IMR-90 (cell line): ENCODE measurements around the gene BCL2L12. TPM values are rescaled to one million over a fixed set of nuclear protein-coding genes. Genes with fewer than 3 reads are reported as not detected.

Experiments
- ATAC-seq: fragments of 200-7000 bp; cut with Tn5 transposase; 2 replicates; pipeline ENCODE4 v1.9.1; 2020; ENCODE audit warnings: low read depth, mild to moderate bottlenecking, moderate library complexity
- BruUV-seq: library from RNA; stranded (reverse); fragments of 400-500 nt; replicated peaks from 2 replicates; lab custom pipeline; 2021; lab: Mats Ljungman, UMichigan
- CTCF ChIA-PET: fragments of 300-600 bp; formaldehyde crosslinking; extraction: SDS; loops from one replicate; lab custom pipeline; 2021; ENCODE audit warnings: antibody characterized with exemption; lab: Yijun Ruan, JAX
- POLR2A ChIA-PET: fragments of 300-600 bp; sonication (Branson Sonifier 250); formaldehyde crosslinking; loops from one replicate; lab custom pipeline; 2022; ENCODE audit warnings: antibody characterized with exemption; ENCODE audit not compliant: unreplicated experiment; lab: Charles Lee
- DNase-seq: peaks from one replicate; pipeline ENCODE4 v3.0.0; 2013
- H2AFZ ChIP-seq: replicated peaks from 2 replicates; pipeline ENCODE3; 2013; ENCODE audit warnings: low read length, mild to moderate bottlenecking; ENCODE audit not compliant: poor library complexity
- H2AK5ac ChIP-seq: 2 replicates; pipeline ENCODE4 v1.6.1; 2013; ENCODE audit warnings: low read depth, low read length, inconsistent platforms
- H2AK9ac ChIP-seq: replicated peaks from 2 replicates; pipeline ENCODE3; 2013; ENCODE audit warnings: mild to moderate bottlenecking, low read depth, low read length, moderate library complexity; ENCODE audit not compliant: poor library complexity
- H2BK120ac ChIP-seq: 2 replicates; pipeline ENCODE4 v1.6.1; 2013; ENCODE audit warnings: low read depth, low read length, inconsistent platforms
- H2BK15ac ChIP-seq: 3 replicates; pipeline ENCODE4 v1.6.1; 2013; ENCODE audit warnings: low read depth, low read length, inconsistent platforms
- H2BK20ac ChIP-seq: 2 replicates; pipeline ENCODE4 v1.6.1; 2013; ENCODE audit warnings: low read depth, mild to moderate bottlenecking, inconsistent platforms, low read length, moderate library complexity
- H2BK5ac ChIP-seq: 2 replicates; pipeline ENCODE4 v1.6.1; 2013; ENCODE audit warnings: mild to moderate bottlenecking, low read depth, low read length, inconsistent platforms; ENCODE audit not compliant: poor library complexity, severe bottlenecking
- H3K14ac ChIP-seq: replicated peaks from 2 replicates; pipeline ENCODE4 v1.6.1; 2013; ENCODE audit warnings: low read depth, low read length, inconsistent platforms
- H3K18ac ChIP-seq: 2 replicates; pipeline ENCODE4 v1.6.1; 2013; ENCODE audit warnings: low read depth, low read length, control low read depth
- H3K23ac ChIP-seq: 2 replicates; pipeline ENCODE4 v1.6.1; 2013; ENCODE audit warnings: low read depth, low read length, inconsistent platforms
- H3K27ac ChIP-seq: 2 replicates; pipeline ENCODE4 v1.5.1; 2013; ENCODE audit warnings: mild to moderate bottlenecking, control low read depth, low read length; ENCODE audit not compliant: insufficient read depth
- H3K27me3 ChIP-seq: 2 replicates; pipeline ENCODE4 v1.6.1; 2013; ENCODE audit warnings: low read length; ENCODE audit not compliant: control insufficient read depth, insufficient read depth
- H3K36me3 ChIP-seq: 2 replicates; pipeline ENCODE4 v1.6.1; 2013; ENCODE audit warnings: low read length, mixed read lengths; ENCODE audit not compliant: control insufficient read depth, insufficient read depth
- H3K4ac ChIP-seq: 2 replicates; pipeline ENCODE4 v1.6.1; 2013; ENCODE audit warnings: low read depth, low read length, inconsistent platforms
- H3K4me1 ChIP-seq: 2 replicates; pipeline ENCODE4 v1.6.1; 2013; ENCODE audit warnings: low read length, mixed read lengths; ENCODE audit not compliant: control insufficient read depth, insufficient read depth
- H3K4me2 ChIP-seq: 2 replicates; pipeline ENCODE4 v1.6.1; 2013; ENCODE audit warnings: low read depth, mild to moderate bottlenecking, control low read depth, low read length, moderate library complexity
- H3K4me3 ChIP-seq: 2 replicates; pipeline ENCODE4 v1.5.1; 2013; ENCODE audit warnings: low read depth, mild to moderate bottlenecking, control low read depth, low read length, moderate library complexity; ENCODE audit not compliant: insufficient read depth
- H3K56ac ChIP-seq: 2 replicates; pipeline ENCODE4 v1.6.1; 2013; ENCODE audit warnings: low read length, inconsistent platforms; ENCODE audit not compliant: insufficient read depth; ENCODE audit errors: extremely low read depth
- H3K79me1 ChIP-seq, 2 experiments: 2 replicates each; pipeline ENCODE4 v1.6.1; 2013; ENCODE audit warnings: low read length in 2 of 2, inconsistent platforms in 1 of 2, low read depth in 1 of 2
- H3K9ac ChIP-seq: 2 replicates; pipeline ENCODE4 v1.6.1; 2013; ENCODE audit warnings: low read depth, low read length, control low read depth
- H3K9me1 ChIP-seq: 2 replicates; pipeline ENCODE4 v1.6.1; 2013; ENCODE audit warnings: low read length, inconsistent platforms; ENCODE audit not compliant: insufficient read depth
- H3K9me3 ChIP-seq: 2 replicates; pipeline ENCODE4 v1.6.1; 2013; ENCODE audit warnings: low read length; ENCODE audit not compliant: control insufficient read depth, insufficient read depth
- H4K20me1 ChIP-seq: 2 replicates; pipeline ENCODE4 v1.6.1; 2013; ENCODE audit warnings: low read length, inconsistent platforms; ENCODE audit not compliant: insufficient read depth
- H4K5ac ChIP-seq: 2 replicates; pipeline ENCODE4 v1.6.1; 2013; ENCODE audit warnings: mild to moderate bottlenecking, low read depth, low read length, control low read depth
- H4K8ac ChIP-seq, 2 experiments: 2 replicates each; pipeline ENCODE4 v1.6.1; 2013; ENCODE audit warnings: low read depth in 2 of 2, low read length in 2 of 2, control low read depth in 1 of 2, inconsistent platforms in 1 of 2
- H4K91ac ChIP-seq: 2 replicates; pipeline ENCODE4 v1.6.1; 2013; ENCODE audit warnings: low read depth, low read length, inconsistent platforms; ENCODE audit not compliant: insufficient read depth
- CEBPB ChIP-seq: IDR thresholded peaks from 2 replicates; pipeline ENCODE4 v1.6.1; 2012; ENCODE audit warnings: low read depth, low read length, improper control_type of control experiment
- CHD1 ChIP-seq: IDR thresholded peaks from 2 replicates; pipeline ENCODE4 v1.6.1; 2012; ENCODE audit warnings: low read depth, low read length, improper control_type of control experiment
- CTCF ChIP-seq: conservative IDR thresholded peaks from 2 replicates; pipeline ENCODE4 v1.5.1; 2012; ENCODE audit warnings: mild to moderate bottlenecking, low read depth, low read length, improper control_type of control experiment
- ELK1 ChIP-seq: fragments of 150-350 bp; IDR thresholded peaks from 2 replicates; pipeline ENCODE4 v1.6.1; 2016; ENCODE audit warnings: low read depth, mild to moderate bottlenecking, low read length, moderate library complexity, borderline replicate concordance
- FOS ChIP-seq: fragments of 150-350 bp; IDR thresholded peaks from 2 replicates; pipeline ENCODE4 v1.6.1; 2016; ENCODE audit warnings: low read depth, low read length
- MAFK ChIP-seq: IDR thresholded peaks from 2 replicates; pipeline ENCODE4 v1.6.1; 2012; ENCODE audit warnings: low read depth, low read length, improper control_type of control experiment
- MAZ ChIP-seq: IDR thresholded peaks from 2 replicates; pipeline ENCODE4 v1.6.1; 2012; ENCODE audit warnings: low read depth, mild to moderate bottlenecking, low read length, improper control_type of control experiment, moderate library complexity, borderline replicate concordance
- RAD21 ChIP-seq: IDR thresholded peaks from 2 replicates; pipeline ENCODE4 v1.6.1; 2012; ENCODE audit warnings: low read length, improper control_type of control experiment
- RCOR1 ChIP-seq: IDR thresholded peaks from 2 replicates; pipeline ENCODE4 v1.6.1; 2012; ENCODE audit warnings: mild to moderate bottlenecking, low read length, improper control_type of control experiment; ENCODE audit not compliant: insufficient replicate concordance
- USF2 ChIP-seq: fragments of 150-350 bp; IDR thresholded peaks from 2 replicates; pipeline ENCODE4 v1.6.1; 2017; ENCODE audit warnings: mild to moderate bottlenecking, antibody characterized with exemption, low read length, low read depth
- WGBS, 2 experiments: methylation state at CpG; one replicate each; pipeline versions ENCODE4 v1.1.5 to v1.1.7; 2013; ENCODE audit warnings: missing lambda C conversion rate in 2 of 2; ENCODE audit not compliant: insufficient read length in 1 of 2; ENCODE audit errors: extremely low coverage in 2 of 2; 5-methylcytosine and 5-hydroxymethylcytosine counted together
- dilution Hi-C: fragments of 300-500 bp; cut with HindIII; formaldehyde crosslinking; loops from one replicate; pipeline ENCODE4 v1.14.3; 2018; ENCODE audit warnings: low sequenced_read_pairs; ENCODE audit not compliant: unreplicated experiment
- in situ Hi-C: fragments of 300-500 bp; cut with MboI; formaldehyde crosslinking; loops from 3 replicates; pipeline ENCODE4 v1.14.3; 2019; ENCODE audit warnings: low sequenced_read_pairs, inconsistent platforms, mixed read lengths
- intact Hi-C: fragments of 100-400 bp; cut with micrococcal nuclease; formaldehyde crosslinking; loops from 2 replicates; pipeline ENCODE4 v1.10.0; 2022
- polyA plus RNA-seq, 3 experiments: library from polyadenylated mRNA; depleted of rRNA; stranded (reverse); fragments of >200 nt; gene quantifications; 2 replicates each; pipeline ENCODE4 v1.2.3, GENCODE V29; 2012; ENCODE audit warnings: low replicate concordance in 1 of 3
- total RNA-seq: library from RNA; depleted of rRNA; stranded (reverse); fragments of >200 nt; gene quantifications from 2 replicates; pipeline ENCODE4 v1.2.3, GENCODE V29; 2012

BCL2L12 gene
- total and polyA plus RNA-seq, 2 of the 4 experiments (the other 2 are of a cell fraction) = 3.9 to 32.6 TPM

GRCh38 chr19:49718991-49719390 is 53.3 kb downstream of the BCL2L12 start:
- no peak for TF ChIP-seq CHD1
- TF ChIP-seq ELK1 = no peak
- TF ChIP-seq CEBPB = no peak
- no peak for TF ChIP-seq MAFK
- no peak for TF ChIP-seq USF2
- TF ChIP-seq MAZ = no peak
- no peak for TF ChIP-seq CTCF
- no peak for TF ChIP-seq RAD21
- no peak for TF ChIP-seq RCOR1
- TF ChIP-seq FOS = no peak
- H3K4me1 ChIP-seq = no peaks in the 10 kb centered on the region
- H3K9me1 ChIP-seq = no peaks in the 10 kb centered on the region
- no peak overlapping the region for H2BK5ac ChIP-seq
- no peak overlapping the region for H3K18ac ChIP-seq
- no peak overlapping the region for H4K5ac ChIP-seq
- H2AK9ac ChIP-seq = no peak overlapping the region
- H4K91ac ChIP-seq = no peak overlapping the region
- no peak overlapping the region for H3K4ac ChIP-seq
- H3K14ac ChIP-seq = no peak overlapping the region
- H4K8ac ChIP-seq = no peak overlapping the region
- H3K23ac ChIP-seq = no peak overlapping the region
- POLR2A ChIA-PET = no interaction called here
- no peak overlapping the region for H2AK5ac ChIP-seq
- no peak overlapping the region for H2AFZ ChIP-seq
- no peaks in the 10 kb centered on the region for H4K20me1 ChIP-seq
- intact Hi-C loops (loop anchor here (10.0 kb wide), 1 partner anchor 96 kb away; the partner anchor contains the start of genes FUZ and MED25), in situ Hi-C loops (no loop called here), dilution Hi-C loops (no loop called here)
- no peak overlapping the region for H2BK20ac ChIP-seq
- CTCF ChIA-PET = no interaction called here
- H3K9me3 ChIP-seq = no peaks in the 10 kb centered on the region
- H3K36me3 ChIP-seq = no peaks in the 10 kb centered on the region
- 73% methylated on average over 2 of the region's 6 CpGs; no CpG with 5 or more reads in 1 of the 2 experiments for WGBS, 2 experiments
- no peak overlapping the region for H2BK120ac ChIP-seq
- DNase-seq (no peak), ATAC-seq (no peak)
- H3K4me2 ChIP-seq = no peak overlapping the region
- BruUV-seq = no TSS peak
- no peaks in the 10 kb centered on the region for H3K79me1 ChIP-seq
- no peak overlapping the region for H2BK15ac ChIP-seq
- H3K27ac ChIP-seq = no peak overlapping the region
- no peak overlapping the region for H3K4me3 ChIP-seq
- no peak overlapping the region for H3K9ac ChIP-seq
- no peaks in the 10 kb centered on the region for H3K27me3 ChIP-seq
- H3K56ac ChIP-seq = no peak overlapping the region
